Measurements from ENCODE around the gene CHD8. TPM values are rescaled to one million over a fixed set of nuclear protein-coding genes. Genes with fewer than 3 reads are reported as not detected.

The CHD8 gene
- total and polyA plus RNA-seq, 2 of the 13 experiments (the other 11 are each of a cell fraction or from before 2014, with no cell fraction given): 35.1 to 79.6 TPM

- TF ChIP-seq ZKSCAN8 (CRISPR knock-in tag; IDR thresholded peaks at IDR 0.05; ENCODE audit: borderline replicate concordance) (peak; percentile 80), ATF4 (CRISPR knock-in tag; IDR thresholded peaks at IDR 0.05) (peak in 1 of 2 experiments; percentile 62; a peak in 1 of 4 replicates), ZXDC (CRISPR knock-in tag; IDR thresholded peaks at IDR 0.05) (0 out of 2 replicates have a peak, but pooled peaks have one; percentile 28), NKX3-1 (CRISPR knock-in tag; IDR thresholded peaks at IDR 0.05) (no peak; the same call in 1 of the 2 replicates), MTA3 (CRISPR knock-in tag; IDR thresholded peaks at IDR 0.05) (no peak), NFIB (CRISPR knock-in tag; IDR thresholded peaks at IDR 0.05; ENCODE audit: borderline replicate concordance) (no peak), SMC3 (IDR thresholded peaks at IDR 0.05; ENCODE audit: low read length) (peak; percentile 41; the same call in 1 of the 2 replicates), GLI4 (CRISPR knock-in tag; IDR thresholded peaks at IDR 0.05; ENCODE audit: borderline replicate concordance) (peak; percentile 33; the same call in 1 of the 2 replicates), ZFP41 (CRISPR knock-in tag; IDR thresholded peaks at IDR 0.05; ENCODE audit: borderline replicate concordance) (no peak), ARNT2 (CRISPR knock-in tag; IDR thresholded peaks at IDR 0.05; ENCODE audit: low read depth) (peak; percentile 79; the same call in 1 of the 2 replicates), TAF15 (IDR thresholded peaks at IDR 0.05; ENCODE audit: low read depth, low read length, poor library complexity, severe bottlenecking) (no peak), FIP1L1 (IDR thresholded peaks at IDR 0.05; ENCODE audit: borderline replicate concordance, insufficient read depth, low read depth, low read length) (no peak), HNRNPH1 (optimal IDR thresholded peaks at IDR 0.05; ENCODE audit: low read depth, low read length) (no peak), TFE3 (CRISPR knock-in tag; IDR thresholded peaks at IDR 0.05) (no peak; the same call in 1 of the 2 replicates), ZNF772 (CRISPR knock-in tag; IDR thresholded peaks at IDR 0.05) (no peak; the same call in none of the 2 replicates)
- TF ChIP-seq, protein P1, sequence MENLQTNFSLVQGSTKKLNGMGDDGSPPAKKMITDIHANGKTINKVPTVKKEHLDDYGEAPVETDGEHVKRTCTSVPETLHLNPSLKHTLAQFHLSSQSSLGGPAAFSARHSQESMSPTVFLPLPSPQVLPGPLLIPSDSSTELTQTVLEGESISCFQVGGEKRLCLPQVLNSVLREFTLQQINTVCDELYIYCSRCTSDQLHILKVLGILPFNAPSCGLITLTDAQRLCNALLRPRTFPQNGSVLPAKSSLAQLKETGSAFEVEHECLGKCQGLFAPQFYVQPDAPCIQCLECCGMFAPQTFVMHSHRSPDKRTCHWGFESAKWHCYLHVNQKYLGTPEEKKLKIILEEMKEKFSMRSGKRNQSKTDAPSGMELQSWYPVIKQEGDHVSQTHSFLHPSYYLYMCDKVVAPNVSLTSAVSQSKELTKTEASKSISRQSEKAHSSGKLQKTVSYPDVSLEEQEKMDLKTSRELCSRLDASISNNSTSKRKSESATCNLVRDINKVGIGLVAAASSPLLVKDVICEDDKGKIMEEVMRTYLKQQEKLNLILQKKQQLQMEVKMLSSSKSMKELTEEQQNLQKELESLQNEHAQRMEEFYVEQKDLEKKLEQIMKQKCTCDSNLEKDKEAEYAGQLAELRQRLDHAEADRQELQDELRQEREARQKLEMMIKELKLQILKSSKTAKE (CRISPR knock-in tag; IDR thresholded peaks at IDR 0.05; ENCODE audit: borderline replicate concordance): no peak
- TF ChIP-seq, protein P2, sequence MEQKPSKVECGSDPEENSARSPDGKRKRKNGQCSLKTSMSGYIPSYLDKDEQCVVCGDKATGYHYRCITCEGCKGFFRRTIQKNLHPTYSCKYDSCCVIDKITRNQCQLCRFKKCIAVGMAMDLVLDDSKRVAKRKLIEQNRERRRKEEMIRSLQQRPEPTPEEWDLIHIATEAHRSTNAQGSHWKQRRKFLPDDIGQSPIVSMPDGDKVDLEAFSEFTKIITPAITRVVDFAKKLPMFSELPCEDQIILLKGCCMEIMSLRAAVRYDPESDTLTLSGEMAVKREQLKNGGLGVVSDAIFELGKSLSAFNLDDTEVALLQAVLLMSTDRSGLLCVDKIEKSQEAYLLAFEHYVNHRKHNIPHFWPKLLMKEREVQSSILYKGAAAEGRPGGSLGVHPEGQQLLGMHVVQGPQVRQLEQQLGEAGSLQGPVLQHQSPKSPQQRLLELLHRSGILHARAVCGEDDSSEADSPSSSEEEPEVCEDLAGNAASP (CRISPR knock-in tag; IDR thresholded peaks at IDR 0.05; ENCODE audit: borderline replicate concordance): peak; percentile 50; the same call in 1 of the 2 replicates
Measured at GRCh38 chr14:21455912-21456667, at the start of gene CHD8 (continued).
